Gastroesophageal sphincter (tissue), 4 donors: ENCODE measurements around the gene MRPS5. TPM values are rescaled to one million over a fixed set of nuclear protein-coding genes. Genes with fewer than 3 reads are reported as not detected.
A peak's percentile ranks its signal among the peaks of the same experiment; 100 is the strongest.

Source experiments
- ATAC-seq: fragments of 150-250 bp; one replicate; pipeline ENCODE4 v1.9.1; 2016; ENCODE audit warnings: mild to moderate bottlenecking, moderate library complexity
- H3K27ac ChIP-seq, 4 donors: fragments of 200-600 bp; sonication (generic) in 3 of 4; 1 replicate in 3 of 4; 2 replicates in 1 of 4; pipeline ENCODE4 v1.5.1; 2016 to 2019
- H3K27me3 ChIP-seq: fragments of 200-600 bp; sonication (generic); one replicate; pipeline ENCODE4 v1.5.1; 2019
- H3K36me3 ChIP-seq, 2 donors: fragments of 200-600 bp; sonication (generic); one replicate each; pipeline ENCODE4 v1.5.1; 2019; ENCODE audit warnings: control low read depth in 1 of 2
- H3K4me1 ChIP-seq, 3 donors: fragments of 200-600 bp; sonication (generic); 1 replicate in 2 of 3; 2 replicates in 1 of 3; pipeline ENCODE4 v1.5.1; 2016 to 2019; ENCODE audit warnings: control low read depth in 2 of 3
- H3K4me3 ChIP-seq, 2 donors: fragments of 200-600 bp; sonication (generic); one replicate each; pipeline ENCODE4 v1.5.1; 2019; ENCODE audit warnings: mild to moderate bottlenecking in 1 of 2, moderate library complexity in 1 of 2
- H3K9me3 ChIP-seq, 3 donors: fragments of 200-600 bp; sonication (generic); one replicate each; pipeline ENCODE4 v1.5.1; 2017 to 2019; ENCODE audit warnings: control low read depth in 2 of 3
- EP300 ChIP-seq: sonication (generic); formaldehyde crosslinking; IDR thresholded peaks from one replicate; pipeline ENCODE4 v1.6.1; 2017; ENCODE audit warnings: antibody characterized with exemption, mild to moderate bottlenecking
- POLR2A ChIP-seq, 2 donors: fragments of 450-650 bp; IDR thresholded peaks; one replicate each; pipeline ENCODE4 v1.6.1; 2017; ENCODE audit warnings: antibody characterized with exemption in 2 of 2, mild to moderate bottlenecking in 2 of 2, moderate library complexity in 1 of 2
- POLR2AphosphoS5 ChIP-seq: sonication (generic); formaldehyde crosslinking; IDR thresholded peaks from one replicate; pipeline ENCODE4 v1.6.1; 2017; ENCODE audit warnings: antibody characterized with exemption
- WGBS, 2 donors: methylation state at CpG; one replicate each; pipeline ENCODE4 v1.1.5; 2018; ENCODE audit warnings: low coverage in 1 of 2; 5-methylcytosine and 5-hydroxymethylcytosine counted together
- total RNA-seq, 4 donors: library from RNA; depleted of rRNA; stranded (reverse); fragments of >200 nt; gene quantifications; one replicate each; pipeline ENCODE4 v1.1.0, GENCODE V29; 2016
- TF ChIP-seq, protein P1 (sequence below), 4 experiments: fragments of 200-600 bp in 2 of 4; fragments of 450-650 bp in 2 of 4; sonication (generic) in 1 of 4; IDR thresholded peaks; one replicate each; pipeline ENCODE4 v1.5.1; 2017 to 2019; ENCODE audit warnings: antibody characterized with exemption in 4 of 4, mild to moderate bottlenecking in 2 of 4, moderate library complexity in 2 of 4

Gene MRPS5
- total RNA-seq, 4 donors from 2014 or later = 33.0 to 46.3 (median 41.3) TPM

DNA sequence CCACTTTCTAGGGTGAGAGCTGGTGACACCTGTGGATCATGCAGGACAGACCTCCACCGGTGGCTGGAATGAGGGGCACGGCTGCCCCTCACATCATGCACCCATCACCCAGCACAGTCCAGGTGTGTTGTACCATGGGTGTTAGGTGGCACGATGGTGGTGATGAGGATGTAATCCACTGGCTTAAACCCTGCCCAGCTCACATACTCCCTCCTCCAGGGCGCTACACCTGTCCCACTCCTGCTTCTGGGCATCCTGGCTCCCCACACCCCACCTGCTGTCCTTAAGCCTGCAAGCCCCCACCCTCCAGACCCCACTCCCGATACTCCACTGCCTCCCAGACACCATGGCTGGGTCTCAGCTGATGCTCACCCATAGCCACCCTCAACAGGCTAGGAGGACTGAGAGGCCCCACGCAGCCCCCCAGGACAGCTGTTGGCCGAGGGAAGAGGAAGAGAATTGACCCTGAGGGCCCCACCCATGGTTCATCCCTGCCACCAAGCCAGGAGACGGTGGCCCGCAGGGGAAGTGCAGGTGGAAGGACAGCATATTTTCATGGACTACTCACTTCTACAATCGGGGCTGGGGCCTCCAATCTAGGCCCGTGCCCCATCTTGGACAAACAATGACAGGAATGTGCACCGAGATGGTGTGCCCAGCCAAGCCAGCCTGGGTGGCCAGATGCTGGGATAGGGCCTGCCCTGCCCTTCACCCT lies 61.8 kb downstream of the MRPS5 start:
- TF ChIP-seq EP300 (no peak), POLR2AphosphoS5 (no peak), POLR2A (IDR thresholded peaks at IDR 0.05) (no peak)
- TF ChIP-seq, protein P1, sequence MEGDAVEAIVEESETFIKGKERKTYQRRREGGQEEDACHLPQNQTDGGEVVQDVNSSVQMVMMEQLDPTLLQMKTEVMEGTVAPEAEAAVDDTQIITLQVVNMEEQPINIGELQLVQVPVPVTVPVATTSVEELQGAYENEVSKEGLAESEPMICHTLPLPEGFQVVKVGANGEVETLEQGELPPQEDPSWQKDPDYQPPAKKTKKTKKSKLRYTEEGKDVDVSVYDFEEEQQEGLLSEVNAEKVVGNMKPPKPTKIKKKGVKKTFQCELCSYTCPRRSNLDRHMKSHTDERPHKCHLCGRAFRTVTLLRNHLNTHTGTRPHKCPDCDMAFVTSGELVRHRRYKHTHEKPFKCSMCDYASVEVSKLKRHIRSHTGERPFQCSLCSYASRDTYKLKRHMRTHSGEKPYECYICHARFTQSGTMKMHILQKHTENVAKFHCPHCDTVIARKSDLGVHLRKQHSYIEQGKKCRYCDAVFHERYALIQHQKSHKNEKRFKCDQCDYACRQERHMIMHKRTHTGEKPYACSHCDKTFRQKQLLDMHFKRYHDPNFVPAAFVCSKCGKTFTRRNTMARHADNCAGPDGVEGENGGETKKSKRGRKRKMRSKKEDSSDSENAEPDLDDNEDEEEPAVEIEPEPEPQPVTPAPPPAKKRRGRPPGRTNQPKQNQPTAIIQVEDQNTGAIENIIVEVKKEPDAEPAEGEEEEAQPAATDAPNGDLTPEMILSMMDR (IDR thresholded peaks at IDR 0.05) = no peak
- Histone ChIP-seq H3K36me3 (no peaks in the 10 kb centered on the region), H3K9me3 (no peaks in the 10 kb centered on the region), H3K27me3 (peaks cover 43% of the 10 kb centered on the region), H3K27ac (peak overlapping the region in 1 of 4 donors; percentile 66), H3K4me3 (no peak overlapping the region), H3K4me1 (no peaks in the 10 kb centered on the region)
- WGBS, 2 donors = no CpG with 5 or more reads among the region's 12 CpGs
- no peak for ATAC-seq

DNA sequence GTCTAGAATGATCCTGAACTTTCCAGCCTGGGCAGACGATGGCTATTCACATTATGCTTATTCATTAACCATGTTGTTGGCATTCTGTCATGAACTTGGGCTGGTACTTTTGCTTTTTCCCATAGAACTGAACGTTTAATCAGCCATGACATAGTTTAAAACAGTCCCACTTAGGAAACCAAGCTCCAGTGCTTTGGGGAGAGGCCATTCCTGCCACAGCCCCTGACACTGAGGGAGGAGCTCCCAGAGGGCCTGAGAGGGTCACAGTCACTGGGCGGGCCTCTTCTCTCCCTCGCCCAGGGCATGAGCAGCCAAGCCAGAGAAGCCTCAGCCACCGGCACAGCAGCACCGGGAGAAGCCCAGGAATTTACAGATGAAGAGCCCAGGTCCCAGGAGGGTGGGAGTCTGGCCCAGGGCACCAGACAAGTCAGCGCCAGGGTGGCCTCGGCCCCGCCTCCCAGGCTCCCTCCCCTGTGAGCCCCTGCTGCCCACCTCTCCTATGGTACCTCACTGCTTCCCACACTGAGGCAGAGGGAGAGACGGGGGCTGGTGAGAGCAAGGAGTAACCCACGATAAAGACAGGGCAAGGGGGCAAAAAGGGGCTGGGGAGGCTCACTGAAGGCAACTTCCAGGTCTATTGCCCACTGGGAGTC lies 62.5 kb downstream of the MRPS5 start:
- Histone ChIP-seq H3K4me3 (no peak overlapping the region), H3K9me3 (no peaks in the 10 kb centered on the region), H3K27me3 (peaks cover 49% of the 10 kb centered on the region), H3K36me3 (no peaks in the 10 kb centered on the region), H3K4me1 (no peaks in the 10 kb centered on the region), H3K27ac (peak overlapping the region in 1 of 4 donors; percentile 66)
- no peak for TF ChIP-seq POLR2AphosphoS5
- TF ChIP-seq EP300 = no peak
- TF ChIP-seq, protein P1 (IDR thresholded peaks at IDR 0.05) = no peak
- TF ChIP-seq POLR2A (IDR thresholded peaks at IDR 0.05) = no peak
- no peak for ATAC-seq
- 30% methylated on average over 2 of the region's 11 CpGs; no CpG with 5 or more reads in 1 of the 2 donors for whole genome bisulfite sequencing, 2 donors

DNA sequence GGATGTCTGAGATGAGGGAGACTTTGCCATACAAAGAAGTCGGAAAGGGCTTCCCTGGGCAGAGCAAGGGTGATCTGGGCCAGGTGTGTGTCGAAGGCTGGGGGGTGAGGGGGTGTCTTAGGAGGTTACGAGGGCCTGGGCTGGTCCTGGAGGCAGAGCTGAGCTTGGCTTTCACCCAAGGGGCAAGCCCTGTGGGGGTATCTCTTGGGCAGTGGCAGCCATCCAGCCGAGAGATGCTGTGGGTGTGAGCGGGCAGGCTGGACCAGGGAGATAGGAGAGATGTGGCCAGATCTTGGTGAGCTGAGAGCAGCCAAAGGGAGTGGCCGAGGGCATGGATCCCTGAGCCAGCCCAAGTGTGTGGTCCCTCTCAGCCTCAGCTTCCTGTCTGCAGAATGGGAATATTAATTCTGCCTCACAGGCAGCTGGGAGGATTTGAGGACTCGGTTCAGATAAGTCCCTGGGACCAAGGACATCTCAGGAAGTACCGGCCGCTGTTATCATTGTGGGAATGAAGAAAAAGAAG lies 63.1 kb downstream of the MRPS5 start:
- Histone ChIP-seq H3K4me3 (no peak overlapping the region), H3K36me3 (no peaks in the 10 kb centered on the region), H3K27me3 (peaks cover 53% of the 10 kb centered on the region), H3K4me1 (no peaks in the 10 kb centered on the region), H3K9me3 (no peaks in the 10 kb centered on the region), H3K27ac (peak overlapping the region in 3 of 4 donors; percentile 3 to 66 (median 57))
- TF ChIP-seq POLR2AphosphoS5 (no peak), POLR2A (IDR thresholded peaks at IDR 0.05) (no peak), EP300 (no peak)
- TF ChIP-seq, protein P1 (IDR thresholded peaks at IDR 0.05) = no peak
- no peak for ATAC-seq
- 77 to 89% methylated on average over 3 to 8 of the region's 9 CpGs for WGBS, 2 donors

DNA sequence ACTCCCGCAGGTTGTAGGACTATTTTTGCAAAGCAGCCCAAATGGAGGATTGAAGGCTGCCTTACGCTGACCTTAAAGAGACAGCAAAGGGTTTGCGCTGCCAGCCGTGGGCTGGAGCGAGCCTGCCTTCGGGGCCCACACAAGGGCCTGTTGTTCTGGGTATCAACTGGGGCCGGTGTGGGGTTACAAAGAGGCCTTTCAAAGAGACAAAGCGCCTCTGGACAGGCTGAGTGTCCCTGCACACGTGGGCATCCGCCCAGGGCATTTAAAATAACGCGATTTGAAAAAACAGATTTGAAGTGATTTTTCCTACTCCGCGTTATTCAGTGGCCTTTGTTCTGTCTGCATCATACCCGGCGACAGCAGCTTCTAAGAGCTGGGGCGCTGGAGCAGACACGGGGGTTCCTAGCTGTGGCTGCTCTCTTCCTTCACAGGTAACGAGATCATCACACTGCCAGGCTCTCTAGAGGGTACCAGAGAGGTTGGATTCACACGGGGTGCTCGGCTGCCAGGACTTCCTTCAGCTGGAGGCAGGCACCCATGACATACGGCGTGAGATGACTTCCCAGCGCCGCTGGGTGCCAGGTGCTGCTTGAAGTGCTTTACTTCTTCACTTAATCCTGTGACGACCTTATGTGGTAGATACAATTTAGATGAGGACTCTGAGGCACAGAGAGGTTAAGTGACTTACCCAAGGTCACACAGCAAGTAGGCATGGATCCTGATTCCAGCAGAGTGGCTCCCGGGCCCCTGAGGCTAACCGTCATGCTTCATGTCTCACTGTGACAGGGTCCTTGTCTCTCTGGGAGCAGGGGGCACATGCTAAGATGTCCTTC lies 63.9 kb downstream of the MRPS5 start:
- Histone ChIP-seq H3K4me1 (no peaks in the 10 kb centered on the region), H3K4me3 (no peak overlapping the region), H3K27me3 (peaks cover 60% of the 10 kb centered on the region), H3K27ac (peak overlapping the region in 3 of 4 donors; percentile 3 to 66 (median 57)), H3K9me3 (no peaks in the 10 kb centered on the region), H3K36me3 (no peaks in the 10 kb centered on the region)
- ATAC-seq = no peak
- 72 to 78% methylated on average over 8 to 18 of the region's 28 CpGs for WGBS, 2 donors
- TF ChIP-seq, protein P1 (IDR thresholded peaks at IDR 0.05) = no peak
- no peak for TF ChIP-seq EP300
- TF ChIP-seq POLR2AphosphoS5 = no peak
- no peak for TF ChIP-seq POLR2A (IDR thresholded peaks at IDR 0.05)
